GM18520 (cell line): Measurements from ENCODE around the gene CACNA1G.
A peak's percentile ranks its signal among the peaks of the same experiment; 100 is the strongest.

Experiments
- ATAC-seq: cut with Tn5 transposase; IDR thresholded peaks from one replicate; pipeline ENCODE4 v1.9.1; 2021; ENCODE audit not compliant: unreplicated experiment

CACNA1G gene

GRCh38 chr17:50533185-50533584, 27.3 kb upstream of the CACNA1G start:
- no peak for ATAC-seq

DNA sequence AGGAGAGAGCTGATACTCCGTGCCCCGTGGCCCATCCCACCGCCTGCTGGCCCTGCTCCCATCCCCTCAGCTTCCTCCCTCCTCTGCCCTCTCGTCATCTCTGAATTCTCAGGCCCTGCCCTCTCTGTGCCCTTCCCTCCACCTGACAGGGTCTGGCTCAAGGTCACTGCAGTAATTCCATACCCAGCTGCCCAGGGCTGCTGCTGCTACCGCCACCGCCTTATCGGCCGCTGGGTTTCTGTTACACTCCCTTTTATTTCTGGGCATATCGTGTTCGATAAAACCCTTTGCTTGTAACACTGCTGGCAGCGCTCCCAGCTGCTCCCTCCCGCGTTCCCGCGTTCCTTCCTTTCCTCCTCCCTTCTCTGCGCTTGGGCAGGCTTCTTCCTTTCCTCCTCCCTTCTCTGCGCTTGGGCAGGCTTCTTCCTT, 26.8 kb upstream of the CACNA1G start:
- no peak for ATAC-seq

GRCh38 chr17:50534222-50534978, 26.1 kb upstream of the CACNA1G start:
- no peak for ATAC-seq

- no peak for ATAC-seq
Measured at GRCh38 chr17:50534979-50535326, 25.6 kb upstream of the CACNA1G start.

DNA sequence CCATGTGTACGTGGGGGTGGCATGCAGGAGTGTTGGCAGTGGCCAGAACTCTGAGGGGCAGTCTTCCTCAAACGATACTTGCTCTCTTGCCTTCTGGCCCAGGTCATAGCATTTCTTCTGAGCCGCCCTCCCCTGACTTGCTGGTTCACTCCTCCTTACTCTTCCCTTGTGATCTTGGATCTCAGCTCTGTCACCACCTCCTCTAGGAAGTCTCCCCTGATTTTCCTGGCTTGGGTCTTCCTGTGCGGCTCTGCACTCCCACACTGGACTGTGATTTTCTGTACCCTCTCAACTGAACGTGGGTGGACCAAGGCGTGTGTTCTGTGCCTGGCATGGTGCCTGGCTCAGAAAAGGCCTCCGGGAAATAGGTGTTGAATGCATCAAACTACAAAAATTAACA, 25.1 kb upstream of the CACNA1G start:
- no peak for ATAC-seq

DNA sequence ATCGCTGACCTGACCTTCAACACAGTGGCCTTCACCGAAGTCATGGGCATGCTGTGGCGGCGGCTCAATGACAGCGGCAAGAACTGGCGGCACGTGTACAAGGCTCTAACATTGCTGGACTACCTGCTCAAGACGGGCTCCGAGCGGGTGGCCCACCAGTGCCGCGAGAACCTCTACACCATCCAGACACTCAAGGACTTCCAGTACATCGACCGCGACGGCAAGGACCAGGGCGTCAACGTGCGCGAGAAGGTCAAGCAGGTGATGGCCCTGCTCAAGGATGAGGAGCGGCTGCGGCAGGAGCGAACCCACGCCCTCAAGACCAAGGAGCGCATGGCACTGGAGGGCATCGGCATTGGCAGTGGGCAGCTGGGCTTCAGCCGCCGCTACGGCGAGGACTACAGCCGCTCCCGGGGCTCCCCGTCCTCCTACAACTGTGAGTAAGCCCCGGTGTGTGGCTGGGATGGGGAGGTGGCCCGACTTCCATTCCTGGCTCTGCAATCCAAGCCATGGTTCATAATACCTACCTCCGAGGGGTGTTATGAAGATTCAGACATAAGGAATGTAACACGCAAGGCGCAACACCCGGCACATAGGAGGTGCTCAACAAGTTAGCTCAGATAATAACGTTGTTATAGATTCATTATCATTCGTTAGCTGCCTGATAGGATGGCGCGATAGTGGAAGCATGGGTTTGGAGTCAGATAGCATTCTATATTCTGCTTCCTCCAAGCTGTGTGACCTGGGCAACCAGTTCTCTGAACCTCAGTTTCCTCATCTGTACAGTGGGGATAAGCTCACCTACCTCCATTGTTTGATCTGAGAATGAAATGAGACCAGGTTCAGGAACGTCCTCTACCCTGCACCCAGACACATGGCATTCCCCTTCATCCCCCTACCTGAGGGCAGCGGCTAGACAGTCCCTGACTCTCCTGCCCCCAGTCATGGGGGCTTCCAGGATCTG, 23.6 kb upstream of the CACNA1G start:
- no peak for ATAC-seq

GRCh38 chr17:50537721-50538548, 22.6 kb upstream of the CACNA1G start:
- no peak for ATAC-seq

GRCh38 chr17:50538549-50539410, 21.7 kb upstream of the CACNA1G start:
- ATAC-seq = no peak

DNA sequence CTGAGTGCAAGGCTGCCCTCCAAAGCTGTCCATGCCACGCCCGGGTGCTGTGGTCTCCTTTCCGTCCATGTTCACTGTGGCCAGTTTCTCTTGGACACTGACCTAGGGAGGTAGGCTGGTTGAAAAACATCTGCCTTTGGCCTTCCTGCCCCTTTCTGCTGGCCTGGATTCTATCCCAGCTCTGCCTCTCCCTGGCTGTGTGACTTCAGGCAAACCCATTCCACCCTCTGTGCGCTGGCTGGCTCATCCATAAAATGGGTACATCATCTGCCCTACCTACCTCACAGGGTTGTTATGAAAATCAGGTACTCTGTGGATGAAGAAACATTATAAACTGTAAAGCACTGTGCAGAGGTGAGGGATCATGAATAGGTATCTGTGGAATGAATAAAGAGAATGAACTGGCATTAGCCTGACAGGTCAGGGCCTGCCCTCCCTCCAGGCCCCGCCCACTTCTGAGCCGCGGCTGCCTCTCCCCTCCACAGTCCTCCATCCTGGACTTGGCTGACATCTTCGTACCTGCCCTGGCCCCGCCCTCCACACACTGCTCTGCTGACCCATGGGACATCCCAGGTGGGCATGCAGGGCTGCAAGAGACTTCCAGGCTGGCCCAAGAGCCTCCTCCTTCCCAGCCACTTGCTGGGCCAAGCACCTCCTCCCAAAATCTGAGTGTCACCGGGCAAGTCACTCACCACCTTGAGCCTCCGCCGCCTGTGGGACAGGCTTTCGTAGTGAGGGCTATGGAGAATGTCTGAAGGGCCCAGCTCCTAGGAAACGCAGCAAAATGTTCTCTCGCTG, 20.6 kb upstream of the CACNA1G start:
- ATAC-seq = no peak

DNA sequence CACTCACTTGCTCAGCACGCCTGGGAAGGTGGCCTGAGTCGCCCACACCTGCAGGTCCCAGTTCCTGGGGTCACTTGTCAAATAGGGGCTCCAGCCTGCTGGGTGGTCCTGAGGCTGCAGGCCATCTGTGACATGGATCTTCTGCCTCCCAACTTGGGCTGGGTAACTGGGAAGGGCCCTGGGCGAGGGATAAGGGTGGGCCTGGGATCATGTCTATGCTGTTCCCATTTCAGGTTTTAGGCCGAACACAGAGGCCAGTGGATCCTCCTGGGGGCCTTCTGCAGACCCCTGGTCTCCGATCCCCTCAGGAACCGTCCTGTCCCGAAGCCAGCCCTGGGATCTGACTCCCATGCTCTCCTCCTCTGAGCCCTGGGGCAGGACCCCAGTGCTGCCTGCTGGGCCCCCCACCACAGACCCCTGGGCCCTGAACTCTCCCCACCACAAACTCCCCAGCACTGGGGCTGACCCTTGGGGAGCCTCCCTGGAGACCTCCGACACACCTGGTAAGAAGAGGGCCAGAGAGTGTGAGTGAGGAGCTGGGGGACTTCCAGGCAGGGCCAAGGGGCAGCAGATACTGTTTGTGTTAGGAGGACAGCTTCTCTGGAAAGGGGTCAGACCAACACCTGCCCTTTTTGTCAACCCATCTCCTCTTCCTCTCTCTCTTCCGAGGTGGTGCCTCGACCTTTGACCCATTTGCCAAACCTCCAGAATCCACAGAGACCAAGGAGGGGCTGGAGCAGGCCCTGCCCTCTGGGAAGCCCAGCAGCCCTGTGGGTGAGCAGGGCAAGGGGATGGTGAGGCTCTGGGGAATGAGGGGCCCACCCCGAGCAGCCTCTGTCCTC, 19.7 kb upstream of the CACNA1G start:
- no peak for ATAC-seq

DNA sequence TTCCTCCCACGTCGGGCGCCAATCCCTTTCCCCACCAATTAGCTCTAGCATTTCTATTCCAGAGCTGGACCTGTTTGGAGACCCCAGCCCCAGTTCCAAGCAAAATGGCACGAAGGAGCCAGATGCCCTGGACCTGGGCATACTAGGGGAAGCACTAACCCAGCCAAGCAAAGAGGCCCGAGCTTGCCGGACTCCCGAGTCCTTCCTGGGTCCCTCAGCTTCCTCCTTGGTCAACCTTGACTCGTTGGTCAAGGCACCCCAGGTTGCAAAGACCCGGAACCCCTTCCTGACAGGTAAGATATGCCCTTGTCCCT, 19.2 kb upstream of the CACNA1G start:
- ATAC-seq = no peak

- peak; percentile 54 for ATAC-seq
Measured at GRCh38 chr17:50541716-50542688, 18.5 kb upstream of the CACNA1G start.

DNA sequence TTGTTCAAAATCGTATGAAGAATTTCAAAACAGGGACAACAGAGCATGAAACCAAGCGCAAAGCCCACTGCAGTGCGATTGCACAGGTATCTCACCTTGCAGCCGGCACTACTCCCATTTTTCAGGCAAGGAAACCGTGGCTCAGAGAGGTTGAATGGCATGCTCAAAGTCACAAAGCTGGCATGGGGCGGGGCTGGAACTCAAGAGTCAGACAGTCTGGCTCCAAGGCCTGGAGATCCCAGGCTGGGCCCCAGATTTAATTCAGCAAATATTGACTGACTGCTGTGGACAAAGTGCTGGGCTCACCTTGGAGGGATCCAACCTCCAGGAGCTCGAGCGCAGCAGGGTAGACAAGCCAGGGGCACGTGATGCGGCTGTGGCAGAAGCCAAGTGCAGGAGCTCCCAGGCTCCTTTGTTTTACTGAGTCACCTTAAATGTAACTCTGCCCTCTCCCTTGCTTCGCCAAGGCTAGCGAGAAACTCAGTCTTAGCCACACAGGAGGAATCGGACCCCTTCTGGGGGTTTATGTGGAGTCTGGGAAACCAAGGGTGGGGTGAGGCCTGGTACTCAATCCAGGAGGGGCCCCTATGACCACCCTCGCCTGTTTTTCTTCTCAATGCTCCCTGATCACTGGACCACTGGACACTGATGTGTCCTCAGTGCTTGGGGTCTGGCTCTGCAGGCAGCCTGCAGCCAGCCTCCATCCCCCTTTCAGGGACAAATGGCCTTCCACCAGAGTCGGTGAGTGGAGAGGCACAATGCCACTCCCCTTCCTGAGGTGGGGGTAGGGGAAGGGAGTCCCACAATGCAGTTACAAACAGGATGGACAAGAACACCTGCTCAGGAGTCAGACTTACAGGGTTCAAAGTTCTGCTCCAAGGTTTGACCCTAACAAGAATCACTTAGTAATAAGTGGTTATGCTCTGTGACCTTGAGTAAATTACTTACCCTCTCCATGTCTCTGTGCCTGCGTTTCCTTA, 17.4 kb upstream of the CACNA1G start:
- ATAC-seq = no peak

DNA sequence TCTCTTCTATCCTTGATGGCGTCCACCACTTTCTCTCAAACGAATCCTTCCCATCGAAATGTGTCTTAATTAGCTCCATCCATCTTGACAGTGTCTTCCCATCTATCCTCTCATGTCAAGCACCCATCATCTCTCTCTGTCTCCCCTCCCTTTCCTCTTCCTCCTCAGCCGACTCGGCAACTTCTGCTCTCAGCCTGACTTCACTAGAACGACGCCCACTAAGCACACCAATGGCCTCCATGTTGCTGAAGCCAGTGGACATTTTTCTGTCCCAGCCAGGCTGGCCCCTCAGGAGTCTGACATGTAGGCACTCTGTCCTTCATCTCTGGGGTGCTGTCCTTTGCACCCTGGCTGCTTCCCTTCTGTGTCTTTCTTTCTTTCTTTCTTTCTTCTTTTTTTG, 16.0 kb upstream of the CACNA1G start:
- ATAC-seq = no peak

DNA sequence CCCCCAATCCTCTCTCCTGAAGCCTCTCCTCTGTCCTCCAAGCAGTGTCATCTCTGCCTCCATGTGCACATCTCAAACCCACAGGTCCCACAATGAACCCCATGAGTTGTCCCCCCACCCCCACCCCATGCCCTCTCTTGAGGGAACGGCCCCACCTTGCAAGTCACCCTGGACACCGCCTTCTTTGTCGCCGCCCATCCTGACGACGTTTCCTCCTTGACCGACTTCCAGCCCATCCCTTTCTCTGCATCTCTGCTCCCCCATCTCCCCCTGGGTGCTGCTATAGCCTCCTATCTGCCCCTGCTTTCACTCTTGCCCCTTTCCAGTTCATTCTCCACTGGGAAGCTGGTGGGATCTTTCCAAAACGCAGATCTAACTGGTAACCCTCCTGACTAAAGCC, 15.2 kb upstream of the CACNA1G start:
- ATAC-seq = no peak

GRCh38 chr17:50546701-50547034, 13.8 kb upstream of the CACNA1G start:
- ATAC-seq = no peak
